GM18507 (cell line): ENCODE measurements around the gene LMTK3.

Experiments used
- DNase-seq: peaks from one replicate; pipeline ENCODE4 v3.0.0; 2011; ENCODE audit warnings: low read depth; ENCODE audit not compliant: insufficient read length; ENCODE audit errors: extremely low spot score
- FAIRE-seq: peaks from 2 replicates; lab custom pipeline; 2011; peaks lifted over from hg19 to GRCh38; lab: Jason Lieb, UNC

The LMTK3 gene

DNA sequence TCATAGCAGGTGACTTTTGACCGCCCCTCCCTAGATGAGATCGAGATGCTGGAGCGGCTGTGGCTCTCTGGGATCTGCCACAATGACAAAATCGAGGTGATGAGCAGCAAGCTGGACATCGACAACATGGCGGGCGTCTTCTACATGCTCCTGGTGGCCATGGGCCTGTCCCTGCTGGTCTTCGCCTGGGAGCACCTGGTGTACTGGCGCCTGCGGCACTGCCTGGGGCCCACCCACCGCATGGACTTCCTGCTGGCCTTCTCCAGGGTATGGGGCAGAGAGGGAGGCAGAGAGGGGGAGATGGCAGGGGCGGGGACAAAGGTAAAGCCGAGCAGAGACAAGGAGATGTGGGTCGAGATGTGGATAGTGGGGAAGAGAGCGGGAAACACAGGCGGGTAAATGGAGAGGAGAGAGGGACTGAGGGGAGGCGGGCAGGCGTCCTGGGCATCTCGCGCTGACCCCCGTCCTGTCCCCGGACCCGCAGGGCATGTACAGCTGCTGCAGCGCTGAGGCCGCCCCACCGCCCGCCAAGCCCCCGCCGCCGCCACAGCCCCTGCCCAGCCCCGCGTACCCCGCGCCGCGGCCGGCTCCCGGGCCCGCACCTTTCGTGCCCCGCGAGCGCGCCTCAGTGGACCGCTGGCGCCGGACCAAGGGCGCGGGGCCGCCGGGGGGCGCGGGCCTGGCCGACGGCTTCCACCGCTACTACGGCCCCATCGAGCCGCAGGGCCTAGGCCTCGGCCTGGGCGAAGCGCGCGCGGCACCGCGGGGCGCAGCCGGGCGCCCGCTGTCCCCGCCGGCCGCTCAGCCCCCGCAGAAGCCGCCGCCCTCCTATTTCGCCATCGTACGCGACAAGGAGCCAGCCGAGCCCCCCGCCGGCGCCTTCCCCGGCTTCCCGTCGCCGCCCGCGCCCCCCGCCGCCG, 69.3 kb downstream of the LMTK3 start:
- DNase-seq (no peak), FAIRE-seq (no peak)

DNA sequence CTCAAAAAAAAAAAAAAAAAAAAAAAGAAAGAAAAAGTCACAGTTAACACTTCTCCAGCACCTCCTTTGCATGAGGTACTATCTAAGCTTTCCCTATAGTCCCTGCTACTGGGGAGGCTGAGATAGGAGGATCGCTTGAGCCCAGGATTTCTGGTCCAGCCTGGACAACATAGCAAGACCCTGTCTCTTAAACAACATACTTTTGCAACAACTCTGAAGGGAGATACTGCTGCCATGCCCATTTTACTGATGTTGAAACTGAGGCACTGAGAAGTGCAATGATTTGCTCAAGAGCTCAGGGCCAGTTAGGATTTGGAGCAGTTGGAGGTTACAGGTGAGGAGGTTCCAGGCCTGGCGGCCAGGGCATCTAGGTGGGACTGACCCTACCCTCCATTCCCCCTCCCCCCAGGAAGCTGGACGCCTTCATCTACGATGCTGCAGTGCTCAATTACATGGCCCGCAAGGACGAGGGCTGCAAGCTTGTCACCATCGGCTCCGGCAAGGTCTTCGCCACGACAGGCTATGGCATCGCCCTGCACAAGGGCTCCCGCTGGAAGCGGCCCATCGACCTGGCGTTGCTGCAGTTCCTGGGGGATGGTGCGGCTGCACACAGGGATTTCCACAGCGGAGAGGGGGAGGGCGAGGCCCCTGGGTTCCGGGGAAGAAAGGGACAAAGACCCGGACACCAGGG, 70.1 kb downstream of the LMTK3 start:
- FAIRE-seq = no peak
- no peak for DNase-seq

DNA sequence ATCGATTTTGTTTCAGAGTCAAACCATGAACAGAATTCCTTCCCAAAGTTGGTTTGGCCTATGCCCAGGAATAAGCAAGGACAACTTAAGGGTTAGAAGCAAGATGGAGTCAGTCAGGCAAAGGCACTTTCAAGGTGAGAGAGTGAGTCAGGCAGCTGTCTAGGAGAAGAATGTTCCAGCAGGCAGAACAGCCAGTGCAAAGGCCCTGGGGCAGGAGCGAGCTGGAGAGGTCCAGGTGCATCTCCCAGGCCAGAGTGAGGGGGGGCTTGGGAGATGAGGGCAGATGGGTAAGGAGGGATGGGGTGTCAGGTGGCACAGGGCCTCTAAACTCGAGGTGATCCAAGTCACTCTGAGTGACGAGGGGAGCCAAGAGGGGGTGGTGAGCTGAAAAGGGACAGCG, 75.0 kb downstream of the LMTK3 start:
- no peak for FAIRE-seq

More for the DNA sequence above, 75.0 kb downstream of the LMTK3 start:
- no peak for DNase-seq
